DMS53 (cell line): Measurements from ENCODE around the gene MAOA.

ENCODE experiments used
- DNase-seq: peaks from one replicate; lab custom pipeline; 2025; lab: John Stamatoyannopoulos, UW

MAOA gene

GRCh38 chrX:43758044-43758443 lies 101.9 kb downstream of the MAOA start:
- DNase-seq = no peak

- DNase-seq = no peak
Measured at GRCh38 chrX:43785930-43786591, 130.0 kb downstream of the MAOA start.
